D721Med (cell line): Measurements from ENCODE around the gene MALRD1.

ENCODE experiments used
- DNase-seq: peaks from one replicate; pipeline ENCODE4 v3.0.0; 2011; ENCODE audit warnings: low spot score; ENCODE audit not compliant: insufficient read length
- FAIRE-seq: peaks from 2 replicates; lab custom pipeline; 2011; peaks lifted over from hg19 to GRCh38; lab: Jason Lieb, UNC
- CTCF ChIP-seq: IDR thresholded peaks from 2 replicates; pipeline ENCODE4 v1.5.1; 2012; ENCODE audit warnings: mild to moderate bottlenecking, control low read depth; ENCODE audit not compliant: insufficient read depth; ENCODE audit errors: missing control alignments

Gene MALRD1

GRCh38 chr10:19778996-19779395 lies 730.4 kb downstream of the MALRD1 start:
- no peak for DNase-seq
- no peak for TF ChIP-seq CTCF

DNA sequence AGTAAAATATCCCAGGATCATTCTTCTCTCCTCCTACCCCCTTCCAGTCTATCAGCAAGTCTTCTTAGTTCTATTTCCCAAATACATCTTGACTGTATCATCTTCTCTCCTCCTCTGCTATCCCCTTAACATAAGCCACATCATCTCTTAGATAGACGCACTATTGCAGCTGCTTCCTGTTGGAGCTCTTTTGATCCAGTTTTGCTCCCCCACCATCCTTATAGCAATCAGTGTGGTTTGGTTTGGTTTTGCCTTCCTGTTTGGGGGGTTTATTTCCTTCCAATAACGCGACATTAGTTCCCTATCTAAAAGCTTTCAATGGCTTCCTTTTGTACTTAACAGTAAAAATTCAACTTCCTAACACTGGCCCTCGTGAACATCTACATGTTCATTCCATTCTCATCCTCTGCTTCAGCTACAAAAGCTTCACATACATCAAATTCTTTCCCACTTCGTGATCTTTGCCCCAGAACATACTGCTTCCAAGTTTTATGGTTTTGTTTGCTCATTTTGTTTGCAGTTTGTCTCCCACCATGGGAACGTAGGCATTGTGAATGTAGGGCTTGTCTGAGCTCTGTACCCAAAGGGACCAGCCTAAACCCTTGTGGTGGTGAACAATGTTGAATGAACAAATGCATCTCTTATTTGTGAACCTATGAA lies 734.0 kb downstream of the MALRD1 start:
- no peak for TF ChIP-seq CTCF
- FAIRE-seq (no peak), DNase-seq (no peak)

More at GRCh38 chr10:19778996-19779395, 730.4 kb downstream of the MALRD1 start:
- FAIRE-seq, result no peak

DNA sequence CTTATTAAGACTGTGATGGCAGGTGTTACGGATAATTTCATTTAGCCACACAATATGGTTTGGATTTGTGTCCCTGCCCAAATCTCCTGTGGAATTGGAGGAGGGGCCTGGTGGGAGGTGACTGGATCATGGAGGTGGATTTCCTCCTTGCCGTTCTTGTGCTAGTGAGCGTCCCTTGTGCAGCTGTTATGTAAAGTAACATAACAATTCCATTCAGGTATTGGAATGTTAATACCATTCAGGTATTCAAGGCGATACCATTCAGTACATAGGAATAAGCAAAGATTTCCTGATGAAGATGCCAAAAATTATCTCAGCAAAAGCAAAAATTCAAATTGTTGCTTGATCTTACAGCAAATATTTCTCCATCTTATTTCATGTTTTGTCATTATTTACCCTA lies 735.1 kb downstream of the MALRD1 start:
- FAIRE-seq (no peak), DNase-seq (no peak)

More for the DNA sequence above, 735.1 kb downstream of the MALRD1 start:
- no peak for TF ChIP-seq CTCF
